ENCODE data around the gene PAX1. TPM values are rescaled to one million over a fixed set of nuclear protein-coding genes. Genes with fewer than 3 reads are reported as not detected.

PAX1 gene
- total and polyA plus RNA-seq, 5 experiments from 2014 or later, result not detected

Other genes starting within 250 kb of the PAX1 start
- gene NKX2-2, start 191.6 kb upstream of the PAX1 start, total RNA-seq, result not detected
- not detected for gene NKX2-2, start 191.6 kb upstream of the PAX1 start, polyA plus RNA-seq